AG04449 (cell line): ENCODE results near the gene DOCK10.

Experiments
- CTCF ChIA-PET: fragments of 350-600 bp; formaldehyde crosslinking; extraction: SDS; loops from one replicate; lab custom pipeline; 2021; ENCODE audit warnings: antibody characterized with exemption; lab: Yijun Ruan, JAX
- POLR2A ChIA-PET: fragments of 400-600, 350-600 bp; formaldehyde crosslinking; extraction: SDS; loops from one replicate; lab custom pipeline; 2020; ENCODE audit warnings: antibody characterized with exemption, inconsistent platforms; lab: Yijun Ruan, JAX
- DNase-seq: peaks from one replicate; pipeline ENCODE4 v3.0.0-alpha.2; 2010; ENCODE audit warnings: low read depth, low spot score
- H3K4me3 ChIP-seq: 2 replicates; pipeline ENCODE4 v1.5.1; 2011; ENCODE audit warnings: low read depth, mild to moderate bottlenecking, control low read depth, low read length
- CTCF ChIP-seq: IDR thresholded peaks from one replicate; pipeline ENCODE4 v1.5.1; 2011; ENCODE audit warnings: mild to moderate bottlenecking, moderate library complexity, low read length, control low read depth, inconsistent platforms; ENCODE audit not compliant: insufficient read depth; ENCODE audit errors: missing control alignments

Gene DOCK10

DNA sequence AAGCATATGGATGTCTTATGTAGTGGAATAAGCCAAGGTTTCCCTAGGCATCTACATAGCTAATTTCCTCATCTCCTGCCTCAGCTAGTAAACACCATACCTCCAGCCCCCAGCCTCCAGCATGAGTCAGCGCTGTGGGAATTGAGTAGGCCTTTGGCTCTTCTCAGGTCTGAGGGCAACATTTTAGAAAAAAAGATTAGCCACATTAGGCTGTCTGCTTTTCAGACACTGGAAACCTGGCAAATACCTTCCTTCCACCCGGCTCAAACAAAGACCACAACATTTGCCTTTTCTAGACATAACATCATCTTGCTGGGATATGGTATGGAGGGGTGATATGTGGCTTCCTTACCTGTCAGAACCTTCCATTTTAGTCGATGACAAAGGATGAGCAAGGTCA is 320.0 kb downstream of the DOCK10 start:
- no peak for TF ChIP-seq CTCF
- CTCF ChIA-PET, result interaction anchor here (1.5 kb wide), 1 partner anchor 354 kb away, joined by 4 read pairs; no protein-coding TSS in a partner anchor
- no peak overlapping the region for H3K4me3 ChIP-seq
- POLR2A ChIA-PET, result no interaction called here
- DNase-seq, result peak; percentile 5

DNA sequence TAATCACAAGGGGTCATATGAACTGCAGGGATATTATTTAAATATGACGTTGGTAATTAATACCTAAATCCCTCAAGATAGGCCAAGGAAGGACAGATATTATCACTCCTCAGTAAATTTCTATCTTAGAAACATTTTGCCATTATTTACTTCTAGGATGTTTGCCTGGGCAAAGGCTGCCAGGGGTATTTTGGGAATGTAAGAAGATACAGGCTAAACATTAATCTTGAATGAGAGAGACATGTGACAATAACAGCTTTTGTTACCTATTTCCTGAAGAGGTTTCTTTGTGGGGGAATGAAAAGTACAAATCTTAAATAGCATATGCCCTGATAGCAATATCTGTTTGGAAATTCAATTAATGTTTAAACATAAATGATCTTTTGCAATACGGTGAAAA is 325.3 kb downstream of the DOCK10 start:
- no peak for TF ChIP-seq CTCF
- H3K4me3 ChIP-seq, result no peak overlapping the region
- DNase-seq, result no peak
- CTCF ChIA-PET, result no interaction called here
- POLR2A ChIA-PET, result no interaction called here

GRCh38 chr2:224716201-224716600 is 326.1 kb downstream of the DOCK10 start, which contains the start of gene CCDC195:
Gene CCDC195, minus strand, starts transcription at chr2:224716365. Its CDS starts 0 bp downstream, at chr2:224716365.
- H3K4me3 ChIP-seq, result no peak within 1 kb of the TSS
- ChIA-PET POLR2A (no interaction called here), CTCF (no interaction called here)
- DNase-seq, result no peak
- TF ChIP-seq CTCF, result no peak
